Urothelium cell line (cell line): ENCODE measurements around the gene ART5.
"Not testable (repeated sequence)": the region's sequence is repeated elsewhere in the genome, so short reads cannot be mapped to it uniquely, and the experiment has no call there.

Experiments used
- DNase-seq: peaks from one replicate; pipeline ENCODE4 v3.0.0; 2011; ENCODE audit warnings: low spot score, mixed read lengths
- FAIRE-seq: peaks from 2 replicates; lab custom pipeline; 2011; peaks lifted over from hg19 to GRCh38; lab: Jason Lieb, UNC

Gene ART5

GRCh38 chr11:3658252-3658651 is 16.5 kb upstream of the ART5 start:
- no peak for FAIRE-seq

GRCh38 chr11:3657331-3657730 is 15.5 kb upstream of the ART5 start:
- not testable (repeated sequence) for DNase-seq, FAIRE-seq

More at GRCh38 chr11:3658252-3658651, 16.5 kb upstream of the ART5 start:
- no peak for DNase-seq

DNA sequence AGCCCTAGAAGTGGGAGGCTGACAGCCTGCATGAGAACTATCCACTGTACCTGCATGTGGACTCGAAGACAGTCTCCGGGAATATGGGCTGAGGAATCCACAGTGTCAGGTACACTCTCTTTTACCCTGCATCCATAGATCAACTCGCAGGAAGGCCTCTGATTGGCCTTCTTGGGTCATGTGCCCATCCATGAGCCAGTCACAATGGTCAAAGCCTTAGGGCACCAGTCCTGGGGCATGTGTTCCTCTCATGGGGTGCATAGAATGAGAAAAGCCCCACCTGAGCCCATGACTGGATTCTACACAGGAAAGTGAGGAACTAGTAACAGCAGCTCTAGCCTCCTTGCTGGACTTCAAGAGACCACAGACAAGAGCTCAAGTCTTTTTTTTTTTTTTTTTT is 13.8 kb upstream of the ART5 start:
- DNase-seq = no peak
- FAIRE-seq = no peak

DNA sequence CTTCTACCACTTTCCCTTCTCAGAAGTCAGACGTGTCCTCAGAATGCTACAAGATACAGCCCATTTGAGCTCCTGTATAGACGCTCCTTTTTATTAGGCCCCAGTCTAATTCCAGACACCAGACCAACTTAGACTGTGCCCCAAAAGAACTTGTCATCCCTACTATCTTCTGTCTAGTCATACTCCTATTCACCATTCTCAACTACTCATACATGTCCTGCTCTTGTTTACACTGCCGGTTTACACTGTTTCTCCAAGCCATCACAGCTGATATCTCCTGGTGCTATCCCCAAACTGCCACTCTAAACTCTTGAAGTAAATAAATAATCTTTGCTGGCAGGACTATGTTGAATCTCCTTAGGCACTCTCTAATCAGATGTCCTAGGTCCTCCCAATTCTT is 10.7 kb upstream of the ART5 start:
- not testable (repeated sequence) for FAIRE-seq, DNase-seq

- FAIRE-seq, DNase-seq: not testable (repeated sequence)
Measured at GRCh38 chr11:3649374-3649773, 7.6 kb upstream of the ART5 start.

DNA sequence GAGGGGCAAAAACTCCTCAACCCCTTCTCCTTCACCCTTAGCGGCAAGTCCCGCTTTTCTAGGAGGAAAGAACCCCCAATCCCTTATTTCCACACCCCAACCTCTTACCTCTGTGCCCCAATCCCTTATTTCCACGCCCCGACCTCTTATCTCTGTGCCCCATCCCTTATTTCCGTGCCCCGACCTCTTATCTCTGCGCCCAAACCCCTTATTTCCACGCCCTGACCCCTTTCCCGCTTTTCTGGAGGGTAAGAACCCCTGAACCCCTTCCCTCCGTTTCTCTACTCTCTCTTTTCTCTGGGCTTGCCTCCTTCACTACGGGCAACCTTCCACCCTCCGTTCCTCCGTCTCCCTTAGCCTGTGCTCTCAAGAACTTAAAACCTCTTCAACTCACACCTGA is 7.1 kb upstream of the ART5 start:
- FAIRE-seq, DNase-seq: not testable (repeated sequence)

DNA sequence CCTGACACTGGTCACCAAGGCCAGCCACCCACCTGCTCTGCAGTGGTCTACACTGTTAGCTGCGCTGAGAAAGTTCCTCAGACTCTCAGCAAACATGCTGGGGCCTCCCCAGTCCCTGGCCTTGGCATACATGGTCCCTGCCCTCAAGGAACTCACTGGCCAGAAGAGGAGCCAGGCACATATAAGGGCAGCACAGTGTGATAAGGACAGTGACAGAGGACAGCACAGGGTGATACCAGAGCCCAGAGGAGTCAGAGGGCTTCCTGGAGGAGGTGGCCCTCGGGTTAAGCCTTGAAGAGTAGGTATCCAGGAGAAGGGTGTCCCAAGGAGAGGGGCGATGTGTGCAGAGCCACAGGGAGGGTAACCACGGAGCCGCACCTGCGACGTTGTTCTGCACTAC is 3.8 kb upstream of the ART5 start:
- no peak for FAIRE-seq

DNA sequence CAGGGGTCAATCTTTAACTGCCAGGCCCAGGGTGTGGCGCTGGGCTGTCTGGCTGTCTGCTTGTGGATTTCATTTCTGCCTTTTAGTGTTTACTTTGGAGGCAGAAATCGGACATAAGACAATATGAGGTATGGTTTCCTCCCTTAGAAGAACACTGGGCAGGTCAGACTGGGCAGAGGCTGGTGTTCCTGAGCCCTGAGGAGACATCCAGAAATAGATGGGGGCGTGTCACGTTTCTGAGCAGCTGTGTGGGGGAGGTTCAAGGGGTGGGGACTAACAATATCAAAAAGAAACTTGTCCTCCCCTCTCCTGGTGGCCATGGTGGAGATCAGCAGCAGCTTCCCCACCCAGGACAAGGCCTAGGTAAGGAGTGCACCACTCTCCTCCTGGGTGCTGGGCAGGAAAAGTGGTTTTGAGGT is 3.0 kb upstream of the ART5 start, which contains the start of gene ART1:
Gene ART1 (plus strand): TSS at position 312 of the 419 bp plus-strand sequence. CDS start 14,086 bp downstream, outside the sequence.
- FAIRE-seq (no peak), DNase-seq (no peak)

More for the DNA sequence above, 3.8 kb upstream of the ART5 start:
- DNase-seq = no peak

DNA sequence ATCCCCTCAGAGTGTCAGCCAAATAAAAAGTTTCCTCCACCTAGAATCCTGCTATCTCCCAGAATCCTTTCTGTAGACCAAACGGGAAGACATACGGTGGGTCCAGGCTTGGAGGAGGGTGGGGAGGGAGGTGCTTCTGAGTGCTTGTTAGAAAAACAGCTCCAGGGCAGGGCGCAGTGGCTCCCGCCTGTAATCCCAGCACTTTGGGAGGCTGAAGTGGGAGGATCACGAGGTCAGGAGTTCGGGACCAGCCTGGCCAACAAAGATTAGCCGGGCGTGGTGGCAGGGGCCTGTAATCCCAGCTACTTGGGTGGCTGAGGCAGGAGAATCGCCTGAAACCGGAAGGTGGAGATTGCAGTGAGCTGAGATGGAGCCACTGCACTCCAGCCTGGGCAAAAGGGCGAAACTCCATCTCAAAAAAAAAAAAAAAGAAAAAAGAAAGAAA is 1.3 kb upstream of the ART5 start:
- not testable (repeated sequence) for DNase-seq

GRCh38 chr11:3642071-3642951 is 519 bp upstream of the ART5 start:
- FAIRE-seq = no peak
- DNase-seq = peak; percentile 59

More for the DNA sequence above, 1.3 kb upstream of the ART5 start:
- FAIRE-seq = not testable (repeated sequence)

GRCh38 chr11:3641191-3641590 is 601 bp downstream of the ART5 start:
- FAIRE-seq (no peak), DNase-seq (no peak)

DNA sequence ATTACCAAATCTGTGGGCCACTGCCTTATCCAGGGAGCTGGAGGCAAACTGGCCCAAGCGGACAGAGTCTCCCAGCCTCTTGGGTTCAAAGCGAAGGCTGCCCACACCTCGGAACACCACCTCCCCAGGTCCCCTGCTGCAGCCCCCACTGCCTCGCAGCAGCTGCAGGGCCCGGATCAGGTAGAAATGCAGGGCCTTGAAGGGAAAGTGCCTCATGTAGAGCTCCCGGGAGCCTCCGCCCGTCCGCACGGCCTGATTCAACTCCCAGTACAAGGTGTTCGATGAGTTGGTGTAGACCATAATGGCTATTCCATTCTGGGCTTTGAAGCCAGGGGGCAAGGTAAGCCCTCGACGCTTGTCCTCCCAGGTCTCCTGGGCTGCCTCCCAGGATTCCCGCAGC is 2.0 kb downstream of the ART5 start:
- no peak for FAIRE-seq

GRCh38 chr11:3638513-3638912 is 3.3 kb downstream of the ART5 start:
- DNase-seq (no peak), FAIRE-seq (no peak)

More for the DNA sequence above, 2.0 kb downstream of the ART5 start:
- DNase-seq = no peak

DNA sequence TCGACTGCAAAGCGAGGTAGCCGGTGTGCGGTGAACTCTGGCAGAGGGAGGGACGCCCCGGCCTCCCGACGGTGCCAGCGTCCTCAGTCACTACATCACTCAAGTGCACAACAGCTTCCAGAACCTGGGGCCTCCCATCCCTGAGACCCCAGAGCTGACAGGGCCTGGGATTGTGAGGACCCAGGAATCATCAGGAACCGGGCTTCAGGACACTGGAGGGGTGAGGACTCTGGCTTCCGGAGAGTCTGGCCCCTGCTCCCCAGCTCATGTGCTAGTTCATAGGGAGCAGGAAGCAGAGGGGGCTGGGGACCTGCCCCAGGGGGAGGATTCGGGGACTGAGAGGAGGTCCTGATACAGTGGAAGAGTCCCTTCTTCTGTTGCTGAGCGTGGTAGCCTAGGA is 4.6 kb downstream of the ART5 start:
- FAIRE-seq = no peak

DNA sequence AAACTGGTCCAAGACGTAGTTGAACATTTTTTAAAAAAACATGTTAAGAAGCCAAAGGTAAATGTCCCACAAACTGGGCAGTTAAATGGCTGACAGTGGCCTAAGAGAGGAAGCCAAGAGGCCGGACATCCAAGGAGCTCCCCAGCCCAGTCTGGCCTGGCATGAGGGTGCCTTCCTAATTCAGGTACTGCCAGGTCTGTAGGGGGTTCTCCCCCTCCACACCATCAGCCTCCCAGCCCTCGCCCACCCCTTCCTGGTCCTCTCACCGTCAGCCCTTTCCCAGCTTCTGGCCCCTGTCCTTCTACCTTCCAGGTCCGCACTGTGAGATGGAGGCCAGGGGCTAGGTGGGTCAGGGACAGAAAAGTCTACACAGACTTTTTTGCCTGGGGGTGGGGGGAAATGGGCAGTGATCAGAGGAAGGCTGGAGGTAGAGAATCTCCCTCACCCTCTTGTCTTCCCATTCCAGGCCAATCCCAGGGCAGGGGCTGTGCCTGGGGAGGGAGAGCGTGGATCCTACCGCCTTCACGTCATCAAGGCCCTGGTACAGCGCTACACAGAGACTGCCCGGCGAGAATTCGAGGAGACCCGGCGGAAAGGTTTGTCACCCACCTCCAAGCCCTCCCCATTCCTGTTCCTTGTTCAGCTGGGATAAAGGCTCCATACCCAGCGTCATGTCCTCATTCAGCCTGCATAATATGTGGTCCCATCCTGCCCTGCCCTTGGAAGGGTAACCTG is 6.0 kb downstream of the ART5 start:
- FAIRE-seq = no peak
- DNase-seq = no peak

More for the DNA sequence above, 4.6 kb downstream of the ART5 start:
- no peak for DNase-seq

- FAIRE-seq = no peak
- no peak for DNase-seq
Measured at GRCh38 chr11:3632070-3632660, 9.6 kb downstream of the ART5 start.

- FAIRE-seq (no peak), DNase-seq (no peak)
Measured at GRCh38 chr11:3631331-3631730, 10.5 kb downstream of the ART5 start.

DNA sequence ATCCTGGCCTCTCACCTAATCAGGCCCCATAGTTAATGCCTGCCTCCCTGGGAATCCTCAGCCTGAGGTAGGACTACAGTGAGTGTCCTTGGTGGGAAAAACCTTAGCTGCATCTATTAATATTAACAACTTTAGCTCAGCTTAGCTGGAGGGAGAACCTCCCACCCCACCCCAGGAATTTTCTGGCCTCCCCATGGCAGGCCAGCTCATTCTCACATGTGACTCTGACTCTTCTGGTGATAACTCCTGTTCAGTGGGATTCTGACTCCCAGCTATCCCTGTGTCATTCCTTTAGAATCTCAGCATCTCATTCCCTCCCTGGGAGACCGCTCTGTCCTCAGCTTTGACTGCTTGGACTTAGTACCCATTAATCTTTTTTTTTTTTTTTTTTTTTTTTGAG is 14.5 kb downstream of the ART5 start:
- no peak for DNase-seq

DNA sequence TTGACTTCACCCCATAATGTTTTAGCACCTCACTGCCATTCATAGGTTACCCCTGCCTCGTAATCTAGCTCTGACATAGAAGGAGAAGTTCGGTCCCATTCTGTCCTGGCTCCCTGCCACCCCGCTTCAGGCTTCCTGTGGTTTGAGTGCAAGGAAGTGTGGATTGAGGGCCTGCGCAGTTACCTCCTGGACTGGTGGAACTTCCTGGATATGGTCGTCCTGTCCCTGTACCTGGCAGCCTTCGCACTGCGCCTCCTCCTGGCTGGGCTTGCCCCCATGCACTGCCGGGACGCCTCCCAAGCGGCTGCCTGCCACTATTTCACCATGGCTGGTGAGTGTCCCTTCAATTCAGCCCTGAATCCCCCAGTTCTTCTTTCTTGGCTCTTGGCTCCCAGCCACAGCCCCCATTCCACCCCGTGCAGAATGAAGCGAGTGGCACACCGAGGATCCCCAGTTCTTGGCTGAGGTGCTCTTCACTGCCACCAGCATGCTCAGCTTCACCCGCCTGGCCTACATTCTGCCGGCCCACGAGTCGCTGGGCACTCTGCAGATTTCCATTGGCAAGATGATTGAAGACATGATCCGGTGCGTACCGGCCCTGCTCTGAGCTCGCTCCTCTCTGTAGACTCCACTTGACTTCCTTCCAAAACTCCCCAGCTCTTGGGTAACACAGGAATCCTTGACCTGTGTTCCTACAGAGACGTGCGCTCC is 15.4 kb downstream of the ART5 start:
- FAIRE-seq (no peak), DNase-seq (no peak)

More for the DNA sequence above, 14.5 kb downstream of the ART5 start:
- FAIRE-seq = no peak

DNA sequence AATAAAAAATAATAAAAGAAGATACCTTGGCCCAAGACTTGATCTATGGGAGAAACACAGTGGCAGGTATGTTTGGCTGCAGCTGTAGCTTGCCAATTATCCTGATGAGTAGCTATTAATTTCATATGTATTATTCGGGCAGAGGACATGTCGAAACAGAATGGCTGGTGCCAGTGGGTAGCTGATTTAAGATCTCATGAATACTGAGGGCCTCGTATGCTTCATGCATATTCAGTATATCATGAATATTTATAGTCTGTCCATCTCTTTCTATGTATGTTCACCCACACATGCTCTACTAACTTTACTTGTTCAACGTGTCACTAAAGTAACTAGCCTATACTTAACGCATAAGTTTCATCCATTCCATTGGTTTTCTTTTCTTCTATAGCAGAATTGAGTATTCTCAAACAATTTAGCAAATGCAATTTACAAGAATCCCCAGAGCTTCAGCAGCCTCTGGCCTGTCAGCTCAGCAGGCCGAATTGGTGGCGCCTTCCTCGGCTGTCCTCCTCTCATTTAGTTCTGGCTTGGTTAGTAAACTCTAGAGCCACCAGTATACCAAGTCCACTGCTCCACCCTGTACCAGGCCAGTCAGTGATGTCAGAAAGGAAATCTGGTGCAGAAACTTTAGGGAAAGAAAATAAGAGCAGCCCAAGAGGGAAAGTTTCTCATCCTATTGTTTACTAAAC is 17.9 kb downstream of the ART5 start:
- FAIRE-seq = no peak
- no peak for DNase-seq
